ENCODE measurements around the gene TMCC1. TPM values are rescaled to one million over a fixed set of nuclear protein-coding genes. Genes with fewer than 3 reads are reported as not detected.
A peak's percentile ranks its signal among the peaks of the same experiment; 100 is the strongest.
"Not testable (repeated sequence)": the region's sequence is repeated elsewhere in the genome, so short reads cannot be mapped to it uniquely, and the experiment has no call there.

The TMCC1 gene
- total and polyA plus RNA-seq, 7 donors = 12.4 to 55.0 (median 38.1) TPM

- H3K27ac ChIP-seq = peak overlapping the region; percentile 5
- WGBS, 3 donors = 34 to 44% (median 34%) methylated on average over 2 of the region's 2 CpGs
- intact Hi-C loops (cut with DNase I) = no loop called here
- ATAC-seq (no peak), DNase-seq (no peak)
- H3K27me3 ChIP-seq (ENCODE audit: insufficient read depth in 3 of 3, low read length in 2 of 3) = no peaks in the 10 kb centered on the region
- H3K9me3 ChIP-seq = no peaks in the 10 kb centered on the region
- no peak for TF ChIP-seq CTCF (IDR thresholded peaks at IDR 0.05)
- H3K4me3 ChIP-seq = no peak overlapping the region
- H3K36me3 ChIP-seq (ENCODE audit: insufficient read depth in 1 of 2, low read depth in 1 of 2) = no peaks in the 10 kb centered on the region
- peaks cover 52% of the 10 kb centered on the region for H3K4me1 ChIP-seq
Measured at GRCh38 chr3:129836381-129837064, 57.0 kb downstream of the TMCC1 start.

- Histone ChIP-seq H3K4me1 (peaks cover 64% of the 10 kb centered on the region), H3K4me3 (no peak overlapping the region), H3K36me3 (ENCODE audit: insufficient read depth in 1 of 2, low read depth in 1 of 2) (no peaks in the 10 kb centered on the region), H3K9me3 (no peaks in the 10 kb centered on the region), H3K27me3 (ENCODE audit: insufficient read depth in 3 of 3, low read length in 2 of 3) (no peaks in the 10 kb centered on the region), H3K27ac (peak overlapping the region; percentile 65)
- intact Hi-C loops (cut with DNase I) = no loop called here
- no peak for TF ChIP-seq CTCF (IDR thresholded peaks at IDR 0.05)
- ATAC-seq (no peak), DNase-seq (no peak)
- 68 to 73% (median 70%) methylated on average over 2 of the region's 2 CpGs for WGBS, 3 donors
Measured at GRCh38 chr3:129835198-129835597, 58.3 kb downstream of the TMCC1 start.

- Histone ChIP-seq H3K9me3 (no peaks in the 10 kb centered on the region), H3K4me1 (peaks cover 70% of the 10 kb centered on the region), H3K36me3 (ENCODE audit: insufficient read depth in 1 of 2, low read depth in 1 of 2) (no peaks in the 10 kb centered on the region), H3K4me3 (no peak overlapping the region), H3K27me3 (ENCODE audit: insufficient read depth in 3 of 3, low read length in 2 of 3) (no peaks in the 10 kb centered on the region), H3K27ac (peak overlapping the region; percentile 65)
- no peak for TF ChIP-seq CTCF (IDR thresholded peaks at IDR 0.05)
- DNase-seq = no peak
- WGBS, 3 donors = 27 to 43% (median 34%) methylated on average over 5 of the region's 5 CpGs
- ATAC-seq = peak; percentile 59 to 76 (median 64)
- intact Hi-C loops (cut with DNase I) = loop anchor here in 1 of 2 donors (5.0 kb wide), 2 partner anchors 58 to 98 kb away; partner anchors contain the start of gene TMCC1
Measured at GRCh38 chr3:129834580-129834979, 58.9 kb downstream of the TMCC1 start.

GRCh38 chr3:129831942-129832341, 61.6 kb downstream of the TMCC1 start:
- ATAC-seq = peak in 2 of 4 donors; percentile 50 to 57
- H3K9me3 ChIP-seq; H3K4me3 ChIP-seq; H3K27me3 ChIP-seq (ENCODE audit: insufficient read depth in 3 of 3, low read length in 2 of 3); H3K36me3 ChIP-seq (ENCODE audit: insufficient read depth in 1 of 2, low read depth in 1 of 2); DNase-seq: not testable (repeated sequence)
- Histone ChIP-seq H3K4me1 (peaks cover 59% of the 10 kb centered on the region), H3K27ac (peak overlapping the region; percentile 54)
- intact Hi-C loops (cut with DNase I) = loop anchor here in 1 of 2 donors (5.0 kb wide), 2 partner anchors 60 to 100 kb away; partner anchors contain the start of gene TMCC1
- WGBS, 3 donors = 67 to 75% (median 68%) methylated on average over 6 of the region's 6 CpGs

DNA sequence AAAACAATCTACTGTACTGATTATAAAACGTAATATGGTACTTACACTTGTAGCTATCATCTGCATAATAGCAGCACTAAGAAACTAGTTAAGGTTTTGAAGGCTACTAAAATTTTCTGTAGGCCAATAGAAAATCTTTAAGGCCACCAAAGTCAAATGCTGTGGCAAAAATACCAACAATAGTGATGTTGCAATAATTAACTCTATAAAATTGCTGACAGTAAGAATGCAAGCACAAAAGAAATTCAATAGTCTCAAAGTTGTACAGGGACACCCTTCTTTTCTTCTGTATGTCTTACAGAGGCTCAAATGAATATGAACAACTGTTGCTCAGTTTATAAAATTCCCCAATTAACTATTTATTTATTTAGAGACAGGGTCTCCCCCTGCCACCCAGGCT, 62.0 kb downstream of the TMCC1 start:
- Histone ChIP-seq H3K27me3 (ENCODE audit: insufficient read depth in 3 of 3, low read length in 2 of 3) (no peaks in the 10 kb centered on the region), H3K4me3 (no peak overlapping the region), H3K36me3 (ENCODE audit: insufficient read depth in 1 of 2, low read depth in 1 of 2) (peaks cover 0 to 8% of the 10 kb centered on the region in 2 donors), H3K4me1 (peaks cover 57% of the 10 kb centered on the region), H3K27ac (peak overlapping the region; percentile 54), H3K9me3 (no peaks in the 10 kb centered on the region)
- WGBS, 3 donors = 88 to 98% (median 92%) methylated on average over 1 of the region's 1 CpG
- DNase-seq (no peak), ATAC-seq (no peak)
- TF ChIP-seq CTCF (IDR thresholded peaks at IDR 0.05) = no peak
- intact Hi-C loops (cut with DNase I) = loop anchor here in 1 of 2 donors (5.0 kb wide), 2 partner anchors 61 to 101 kb away; partner anchors contain the start of gene TMCC1

All from psoas muscle (tissue), 8 donors.